Medulla oblongata (tissue), 1 donor: ENCODE measurements around the gene SLC47A2.

Source experiments
- DNase-seq: peaks from one replicate; pipeline ENCODE4 v3.0.0-alpha.2; 2015; ENCODE audit errors: extremely low spot score

Gene SLC47A2

GRCh38 chr17:19726631-19727376, 10.4 kb upstream of the SLC47A2 start:
- peak; percentile 22 for DNase-seq

- DNase-seq, result no peak
Observed at GRCh38 chr17:19725486-19725885, 9.1 kb upstream of the SLC47A2 start.

GRCh38 chr17:19724501-19725420, 8.4 kb upstream of the SLC47A2 start:
- DNase-seq, result peak; percentile 57

- no peak for DNase-seq
Observed at GRCh38 chr17:19723964-19724363, 7.6 kb upstream of the SLC47A2 start.

GRCh38 chr17:19720631-19721426, 4.4 kb upstream of the SLC47A2 start:
- no peak for DNase-seq

GRCh38 chr17:19720210-19720475, 3.8 kb upstream of the SLC47A2 start:
- DNase-seq, result no peak

- DNase-seq, result no peak
Observed at GRCh38 chr17:19719355-19720209, 3.2 kb upstream of the SLC47A2 start.

GRCh38 chr17:19718613-19719354, 2.4 kb upstream of the SLC47A2 start:
- DNase-seq, result no peak

- no peak for DNase-seq
Observed at GRCh38 chr17:19718041-19718612, 1.7 kb upstream of the SLC47A2 start.

GRCh38 chr17:19717411-19717908, 1.1 kb upstream of the SLC47A2 start:
- DNase-seq, result no peak

GRCh38 chr17:19717031-19717360, 612 bp upstream of the SLC47A2 start:
- DNase-seq, result no peak

GRCh38 chr17:19714542-19715411, 1.6 kb downstream of the SLC47A2 start:
- DNase-seq, result no peak

- DNase-seq, result no peak
Observed at GRCh38 chr17:19713901-19714361, 2.5 kb downstream of the SLC47A2 start.

GRCh38 chr17:19713462-19713861, 2.9 kb downstream of the SLC47A2 start:
- no peak for DNase-seq

- no peak for DNase-seq
Observed at GRCh38 chr17:19712436-19713004, 3.9 kb downstream of the SLC47A2 start.

- DNase-seq, result no peak
Observed at GRCh38 chr17:19709841-19710240, 6.5 kb downstream of the SLC47A2 start.

- no peak for DNase-seq
Observed at GRCh38 chr17:19708431-19709175, 7.8 kb downstream of the SLC47A2 start.

- no peak for DNase-seq
Observed at GRCh38 chr17:19707728-19708221, 8.6 kb downstream of the SLC47A2 start.
